Naive B cell (primary cell): Measurements from ENCODE around the gene DIRAS1. TPM values are rescaled to one million over a fixed set of nuclear protein-coding genes. Genes with fewer than 3 reads are reported as not detected.

Experiments
- ATAC-seq, 2 donors: fragments of 150-1000 bp; cut with Tn5 transposase; 2 replicates each; pipeline ENCODE4 v1.10.0; 2021; ENCODE audit warnings: low read depth in 2 of 2, mild to moderate bottlenecking in 2 of 2, moderate library complexity in 2 of 2
- DNase-seq: peaks from one replicate; pipeline ENCODE4 v3.0.0; 2022
- H3K27ac Mint-ChIP-seq, 6 donors: one replicate each; pipeline ENCODE4 v1.8.0; 2020 to 2022; ENCODE audit warnings: mild to moderate bottlenecking in 6 of 6, mixed read lengths in 6 of 6, moderate library complexity in 5 of 6, inconsistent platforms in 2 of 6
- H3K27me3 Mint-ChIP-seq, 3 donors: one replicate each; pipeline ENCODE4 v1.8.0; 2021 to 2022; ENCODE audit warnings: mixed read lengths in 3 of 3, mild to moderate bottlenecking in 1 of 3
- H3K36me3 Mint-ChIP-seq, 2 donors: one replicate each; pipeline ENCODE4 v1.8.0; 2020 to 2022; ENCODE audit warnings: mixed read lengths in 2 of 2, inconsistent platforms in 1 of 2, mild to moderate bottlenecking in 1 of 2
- H3K4me1 Mint-ChIP-seq, 3 donors: one replicate each; pipeline ENCODE4 v1.8.0; 2020 to 2022; ENCODE audit warnings: mixed read lengths in 3 of 3, inconsistent platforms in 1 of 3, mild to moderate bottlenecking in 1 of 3, moderate library complexity in 1 of 3
- H3K4me3 Mint-ChIP-seq, 8 donors: one replicate each; pipeline ENCODE4 v1.8.0; 2020 to 2022; ENCODE audit warnings: mild to moderate bottlenecking in 8 of 8, mixed read lengths in 8 of 8, moderate library complexity in 8 of 8, inconsistent platforms in 2 of 8
- H3K9me3 Mint-ChIP-seq, 7 donors: one replicate each; pipeline ENCODE4 v1.8.0; 2020 to 2022; ENCODE audit warnings: mixed read lengths in 7 of 7, mild to moderate bottlenecking in 5 of 7, inconsistent platforms in 2 of 7, moderate library complexity in 1 of 7
- polyA plus RNA-seq, 6 donors: library from polyadenylated mRNA; unstranded; fragments of 300-500 nt; fragmentation: Illumina TruSeq; gene quantifications; one replicate each; pipeline ENCODE4 v1.2.3, GENCODE V29; 2021; ENCODE audit warnings: low read depth in 6 of 6

DIRAS1 gene
- polyA plus RNA-seq, 6 donors from 2014 or later: 0.92 to 2.7 (median 1.5) TPM

- peak overlapping the region in 4 of 6 donors; percentile 38 to 99 (median 40) for H3K27ac Mint-ChIP-seq
Observed at GRCh38 chr19:2703691-2704216, 17.4 kb downstream of the DIRAS1 start.

DNA sequence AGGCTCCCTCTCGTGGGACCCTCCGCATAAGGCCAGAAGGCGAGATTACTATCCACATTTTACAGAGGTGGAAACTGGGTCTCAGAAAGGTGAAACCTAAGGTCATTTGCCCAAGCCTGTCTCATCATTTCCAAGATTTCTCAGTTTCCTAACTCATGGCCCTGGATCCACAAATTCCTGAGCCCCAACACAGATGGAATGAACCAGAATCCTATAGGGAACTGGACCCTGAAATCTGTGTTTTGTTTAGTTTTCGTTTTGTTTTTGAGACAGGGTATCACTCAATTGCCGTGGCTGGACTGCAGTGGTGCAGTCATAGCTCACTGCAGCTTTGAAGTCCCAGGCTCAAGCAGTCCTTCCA lies 18.1 kb downstream of the DIRAS1 start:
- Mint-ChIP-seq H3K9me3 (no peaks in the 10 kb centered on the region), H3K36me3 (peaks cover 0 to 16% of the 10 kb centered on the region in 2 donors), H3K4me3 (peak overlapping the region; percentile 49 to 98 (median 87)), H3K27ac (peak overlapping the region; percentile 90 to 99 (median 96)), H3K4me1 (peaks cover 34 to 53% (median 48%) of the 10 kb centered on the region in 3 donors), H3K27me3 (no peaks in the 10 kb centered on the region)
- ATAC-seq: no peak
- DNase-seq: no peak

More at GRCh38 chr19:2703691-2704216, 17.4 kb downstream of the DIRAS1 start:
- ATAC-seq: no peak
- Mint-ChIP-seq H3K4me3 (peak overlapping the region in 5 of 8 donors; percentile 9 to 93 (median 87)), H3K27me3 (no peaks in the 10 kb centered on the region), H3K9me3 (no peaks in the 10 kb centered on the region), H3K36me3 (peaks cover 0 to 16% of the 10 kb centered on the region in 2 donors), H3K4me1 (peaks cover 30 to 47% (median 43%) of the 10 kb centered on the region in 3 donors)
- no peak for DNase-seq

GRCh38 chr19:2702170-2703076 lies 18.7 kb downstream of the DIRAS1 start, which contains the start of gene GNG7:
TSS of gene GNG7 (minus strand) at chr19:2702694. CDS start at chr19:2520688, 182,006 bp downstream.
- DNase-seq (peak; percentile 98), ATAC-seq (peak; percentile 83 to 88)
- H3K4me3 Mint-ChIP-seq: peak within 1 kb of the TSS; percentile 86 to 98 (median 92)
- H3K9me3 Mint-ChIP-seq: no peaks in the 10 kb centered on the region
- H3K27ac Mint-ChIP-seq: peak within 1 kb of the TSS; percentile 95 to 100 (median 97)
- H3K4me1 Mint-ChIP-seq: peaks cover 36 to 57% (median 54%) of the 10 kb centered on the region in 3 donors
- H3K27me3 Mint-ChIP-seq: no peaks in the 10 kb centered on the region
- peaks cover 0 to 16% of the 10 kb centered on the region in 2 donors for H3K36me3 Mint-ChIP-seq

- Mint-ChIP-seq H3K36me3 (peaks cover 0 to 17% of the 10 kb centered on the region in 2 donors), H3K27ac (peak overlapping the region; percentile 95 to 100 (median 97)), H3K27me3 (no peaks in the 10 kb centered on the region), H3K4me3 (peak overlapping the region; percentile 83 to 98 (median 92)), H3K9me3 (no peaks in the 10 kb centered on the region), H3K4me1 (peaks cover 41 to 65% (median 60%) of the 10 kb centered on the region in 3 donors)
- ATAC-seq (no peak), DNase-seq (no peak)
Observed at GRCh38 chr19:2701361-2702169, 19.6 kb downstream of the DIRAS1 start.

DNA sequence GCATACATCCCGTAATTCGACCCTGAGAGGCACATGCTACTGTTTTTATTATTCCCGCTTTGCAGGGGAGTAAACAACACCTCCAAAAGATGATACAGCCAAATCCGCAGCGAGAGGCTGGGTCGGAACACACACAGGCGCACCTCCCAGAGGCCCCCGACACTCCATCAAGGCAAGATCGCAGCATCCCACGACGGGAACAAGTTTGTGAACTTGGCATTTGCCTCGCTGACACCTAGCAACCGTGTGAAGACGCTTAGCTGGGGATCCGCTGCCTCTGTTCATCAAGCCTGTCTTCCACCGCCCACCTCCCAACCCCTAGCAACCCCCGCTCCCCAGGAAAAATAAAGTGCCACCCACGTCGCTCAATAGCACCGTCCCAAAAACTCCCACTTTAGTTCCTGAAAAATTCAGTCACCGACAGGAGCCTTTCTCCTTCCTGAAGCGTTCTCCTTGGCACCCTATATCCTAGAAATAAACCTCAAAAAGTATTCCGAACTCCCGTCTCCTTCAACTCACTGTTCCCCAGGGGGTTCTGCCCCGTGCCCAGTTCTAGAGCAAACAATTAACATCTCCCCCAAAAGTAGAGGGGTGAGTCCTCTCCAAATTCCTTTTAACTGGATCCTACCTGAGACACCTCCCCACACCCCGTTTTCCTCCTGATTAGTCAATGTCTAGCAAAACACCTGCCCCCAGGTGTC lies 20.4 kb downstream of the DIRAS1 start:
- Mint-ChIP-seq H3K36me3 (peaks cover 0 to 25% of the 10 kb centered on the region in 2 donors), H3K4me1 (peaks cover 49 to 73% (median 68%) of the 10 kb centered on the region in 3 donors), H3K4me3 (peak overlapping the region; percentile 83 to 98 (median 92)), H3K9me3 (no peaks in the 10 kb centered on the region), H3K27ac (peak overlapping the region in 5 of 6 donors; percentile 96 to 100 (median 99)), H3K27me3 (no peaks in the 10 kb centered on the region)
- no peak for ATAC-seq
- no peak for DNase-seq

DNA sequence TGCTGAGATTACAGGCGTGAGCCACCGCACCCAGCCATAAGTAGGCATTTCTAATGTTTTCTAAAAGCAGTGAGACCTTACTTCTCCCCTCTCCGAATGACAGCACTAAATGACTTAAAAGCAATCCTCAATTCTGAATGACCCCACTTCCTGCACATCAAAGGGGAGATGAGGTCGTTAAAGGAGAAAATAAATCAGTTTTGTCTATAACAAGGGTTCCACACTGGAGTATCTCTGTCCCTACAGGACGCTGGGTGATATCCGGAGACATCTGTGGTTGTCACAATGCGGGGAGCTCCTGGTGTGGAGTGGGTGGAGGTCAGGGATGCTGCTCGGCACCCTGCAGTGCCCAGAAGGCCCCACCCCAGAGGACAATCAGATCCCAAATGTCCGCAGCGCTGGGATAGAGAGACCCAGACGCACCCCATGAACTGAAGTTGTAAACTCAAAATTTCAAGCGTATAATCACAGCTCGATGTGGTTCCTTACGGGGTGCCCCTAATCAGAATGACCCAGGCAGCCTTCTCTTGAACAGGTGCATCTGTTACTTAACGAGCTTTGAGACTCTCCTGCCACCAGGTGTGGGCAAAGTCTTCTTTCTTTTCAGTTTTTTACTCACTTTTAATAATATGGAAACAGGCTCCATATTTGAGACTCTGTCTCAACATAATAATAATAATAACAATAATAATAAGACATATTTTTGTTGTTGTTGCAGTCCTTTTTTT lies 21.6 kb downstream of the DIRAS1 start:
- no peaks in the 10 kb centered on the region for H3K27me3 Mint-ChIP-seq
- DNase-seq (no peak), ATAC-seq (peak; percentile 11 to 19)
- no peaks in the 10 kb centered on the region for H3K9me3 Mint-ChIP-seq
- peaks cover 0 to 34% of the 10 kb centered on the region in 2 donors for H3K36me3 Mint-ChIP-seq
- peaks cover 61 to 84% (median 80%) of the 10 kb centered on the region in 3 donors for H3K4me1 Mint-ChIP-seq
- peak overlapping the region; percentile 96 to 100 (median 99) for H3K27ac Mint-ChIP-seq
- H3K4me3 Mint-ChIP-seq: peak overlapping the region; percentile 83 to 98 (median 90)

DNA sequence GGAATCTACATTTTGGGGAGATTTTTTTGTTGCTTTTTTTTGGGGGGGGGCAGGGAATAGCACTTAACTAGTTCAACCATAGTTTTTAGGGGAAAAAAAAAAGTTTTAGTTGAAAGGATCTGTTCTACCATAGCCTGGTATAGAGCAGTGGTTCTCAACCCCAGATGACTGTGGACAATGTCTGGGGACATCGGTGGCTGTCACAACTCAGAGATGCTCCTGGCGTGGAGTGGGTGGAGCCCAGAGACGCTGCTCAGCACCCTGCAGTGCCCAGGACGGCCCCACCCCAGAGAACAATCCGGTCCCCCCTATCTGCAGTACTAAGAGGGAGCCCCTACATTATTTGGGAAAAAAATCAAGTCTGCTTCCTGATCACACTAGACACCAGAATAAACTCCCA lies 27.0 kb downstream of the DIRAS1 start:
- Mint-ChIP-seq H3K4me3 (peak overlapping the region; percentile 64 to 98 (median 82)), H3K9me3 (no peaks in the 10 kb centered on the region), H3K36me3 (peaks cover 0 to 18% of the 10 kb centered on the region in 2 donors), H3K4me1 (peaks cover 46 to 78% (median 71%) of the 10 kb centered on the region in 3 donors), H3K27me3 (no peaks in the 10 kb centered on the region), H3K27ac (peak overlapping the region; percentile 87 to 100 (median 99))
- DNase-seq (no peak), ATAC-seq (peak in 1 of 2 donors; percentile 5)

GRCh38 chr19:2693492-2694160 lies 27.5 kb downstream of the DIRAS1 start:
- H3K27ac Mint-ChIP-seq: peak overlapping the region; percentile 87 to 100 (median 99)
- peaks cover 43 to 73% (median 66%) of the 10 kb centered on the region in 3 donors for H3K4me1 Mint-ChIP-seq
- H3K27me3 Mint-ChIP-seq: no peaks in the 10 kb centered on the region
- DNase-seq (no peak), ATAC-seq (no peak)
- H3K9me3 Mint-ChIP-seq: no peaks in the 10 kb centered on the region
- H3K4me3 Mint-ChIP-seq: peak overlapping the region; percentile 61 to 98 (median 82)
- peaks cover 0 to 18% of the 10 kb centered on the region in 2 donors for H3K36me3 Mint-ChIP-seq

DNA sequence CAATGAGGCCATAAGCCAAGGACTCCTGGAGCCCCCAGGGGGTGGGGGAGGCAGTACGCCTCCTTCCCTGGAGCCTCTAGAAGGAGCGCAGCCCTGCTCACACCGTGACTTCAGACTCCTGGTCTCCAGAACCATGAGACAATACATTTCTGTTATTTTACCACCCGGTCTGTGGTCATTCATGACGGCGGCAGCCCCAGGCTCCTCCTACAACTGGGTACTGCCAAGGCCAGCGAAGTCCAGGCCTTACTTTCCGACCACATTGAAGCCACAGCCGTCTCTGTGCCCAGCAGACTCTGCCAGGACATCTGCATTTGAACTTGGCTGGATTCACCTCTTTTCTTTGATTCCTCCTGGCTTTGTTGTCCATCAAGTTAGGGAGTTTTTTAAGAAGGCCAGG lies 29.2 kb downstream of the DIRAS1 start:
- Mint-ChIP-seq H3K9me3 (no peaks in the 10 kb centered on the region), H3K4me1 (peaks cover 42 to 64% (median 60%) of the 10 kb centered on the region in 3 donors), H3K4me3 (no peak overlapping the region), H3K27me3 (no peaks in the 10 kb centered on the region), H3K27ac (peak overlapping the region in 4 of 6 donors; percentile 32 to 99 (median 63)), H3K36me3 (peaks cover 0 to 25% of the 10 kb centered on the region in 2 donors)
- DNase-seq (no peak), ATAC-seq (no peak)

- no peak overlapping the region for H3K4me3 Mint-ChIP-seq
- H3K27me3 Mint-ChIP-seq: no peaks in the 10 kb centered on the region
- H3K27ac Mint-ChIP-seq: peak overlapping the region in 4 of 6 donors; percentile 63 to 99 (median 74)
- peaks cover 0 to 17% of the 10 kb centered on the region in 2 donors for H3K36me3 Mint-ChIP-seq
- H3K4me1 Mint-ChIP-seq: peaks cover 36 to 61% (median 55%) of the 10 kb centered on the region in 3 donors
- DNase-seq (no peak), ATAC-seq (no peak)
- H3K9me3 Mint-ChIP-seq: no peaks in the 10 kb centered on the region
Observed at GRCh38 chr19:2690856-2691255, 30.3 kb downstream of the DIRAS1 start.

DNA sequence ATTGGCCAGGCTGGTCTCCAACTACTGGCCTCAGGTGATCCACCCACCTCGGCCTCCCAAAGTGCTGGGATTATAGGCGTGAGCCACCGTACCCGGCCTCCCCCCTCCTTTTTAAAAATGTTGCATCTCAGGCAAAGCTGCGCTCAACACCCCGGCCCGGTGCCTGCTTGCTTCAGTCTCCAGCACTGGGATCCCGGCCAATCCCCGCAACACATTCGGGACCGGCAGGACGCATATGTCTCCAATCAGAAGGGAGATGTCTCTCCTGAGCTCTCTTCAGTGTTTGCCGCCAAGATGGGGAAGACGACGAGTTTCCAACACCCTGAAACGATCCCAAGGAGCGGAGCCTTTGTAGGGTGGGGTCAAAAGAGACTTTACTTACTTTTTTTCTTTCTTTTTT lies 34.8 kb downstream of the DIRAS1 start:
- H3K27me3 Mint-ChIP-seq: no peaks in the 10 kb centered on the region

More for the DNA sequence above, 34.8 kb downstream of the DIRAS1 start:
- no peak for ATAC-seq
- H3K36me3 Mint-ChIP-seq: peaks cover 10 to 20% of the 10 kb centered on the region in 2 donors
- peak overlapping the region in 3 of 8 donors; percentile 28 to 63 (median 39) for H3K4me3 Mint-ChIP-seq
- H3K4me1 Mint-ChIP-seq: peaks cover 28 to 52% (median 28%) of the 10 kb centered on the region in 3 donors
- H3K9me3 Mint-ChIP-seq: peaks cover 0 to 5% (median 4%) of the 10 kb centered on the region in 7 donors
- no peak for DNase-seq
- peak overlapping the region; percentile 58 to 100 (median 87) for H3K27ac Mint-ChIP-seq
